Measurements from ENCODE around the gene TK2.
"Not testable (repeated sequence)": the region's sequence is repeated elsewhere in the genome, so short reads cannot be mapped to it uniquely, and the experiment has no call there.

The TK2 gene

DNA sequence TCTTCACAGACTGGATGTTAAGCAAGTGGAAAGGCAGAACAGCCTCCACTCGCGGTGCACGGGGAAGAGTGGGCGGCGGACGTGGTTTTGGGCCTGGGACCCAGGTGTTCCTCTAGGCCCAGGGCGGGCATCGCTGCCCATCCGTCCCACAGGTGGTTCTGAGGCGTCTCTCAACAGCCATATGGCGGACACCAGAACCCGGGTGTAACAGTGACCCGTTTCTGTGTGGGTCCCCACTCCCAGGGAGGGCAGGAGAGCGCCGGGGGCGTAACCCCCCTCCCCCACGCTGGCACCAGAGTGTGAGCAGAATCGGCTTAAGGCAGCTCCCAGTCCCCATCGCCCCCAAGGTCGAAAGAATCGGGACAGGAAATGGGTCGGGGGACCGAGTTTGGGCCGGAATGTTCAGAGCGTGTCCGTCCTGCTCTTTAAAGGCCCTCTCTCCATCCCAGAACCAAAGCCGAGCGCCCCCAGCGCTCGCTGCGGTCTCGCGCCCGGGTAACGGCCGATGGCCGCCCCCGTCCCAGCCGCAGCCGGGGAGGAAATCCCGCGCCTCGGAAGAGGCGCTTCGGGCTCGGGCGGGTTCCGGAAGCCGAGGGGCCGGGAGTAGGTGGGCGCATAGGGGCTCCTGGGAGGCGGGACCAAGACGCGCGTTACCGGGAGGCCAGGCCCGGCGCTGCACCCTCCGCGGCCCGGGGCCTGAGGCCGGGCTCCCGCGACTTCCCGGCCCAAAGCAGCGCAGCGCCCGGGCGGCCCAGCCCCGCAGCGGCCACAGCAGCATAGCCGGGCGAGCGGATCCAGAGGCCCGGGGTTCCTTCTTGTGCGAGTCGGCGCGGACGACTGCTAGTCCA is at the start of gene TK2:
TK2 (minus strand) TSS at position 839 of the 848 bp plus-strand sequence; CDS start at position 778, 61 bp downstream.
- peak within 1 kb of the TSS; percentile 82 for H3K4me3 Mint-ChIP-seq
- H3K4me1 Mint-ChIP-seq (ENCODE audit: low read depth) = peaks cover 51% of the 10 kb centered on the region
- H3K9me3 Mint-ChIP-seq = no peaks in the 10 kb centered on the region
- H3K27me3 Mint-ChIP-seq (ENCODE audit: low read depth) = peaks cover 3% of the 10 kb centered on the region
- H3K36me3 Mint-ChIP-seq (ENCODE audit: low read depth) = peaks cover 34% of the 10 kb centered on the region
- H3K27ac Mint-ChIP-seq = peak within 1 kb of the TSS; percentile 88

- H3K27ac Mint-ChIP-seq = peak overlapping the region; percentile 75
- peaks cover 39% of the 10 kb centered on the region for H3K4me1 Mint-ChIP-seq (ENCODE audit: low read depth)
- H3K36me3 Mint-ChIP-seq (ENCODE audit: low read depth) = peaks cover 6% of the 10 kb centered on the region
- peaks cover 12% of the 10 kb centered on the region for H3K9me3 Mint-ChIP-seq
- H3K4me3 Mint-ChIP-seq = no peak overlapping the region
- no peaks in the 10 kb centered on the region for H3K27me3 Mint-ChIP-seq (ENCODE audit: low read depth)
Measured at GRCh38 chr16:66598111-66598510, 48.2 kb upstream of the TK2 start.

DNA sequence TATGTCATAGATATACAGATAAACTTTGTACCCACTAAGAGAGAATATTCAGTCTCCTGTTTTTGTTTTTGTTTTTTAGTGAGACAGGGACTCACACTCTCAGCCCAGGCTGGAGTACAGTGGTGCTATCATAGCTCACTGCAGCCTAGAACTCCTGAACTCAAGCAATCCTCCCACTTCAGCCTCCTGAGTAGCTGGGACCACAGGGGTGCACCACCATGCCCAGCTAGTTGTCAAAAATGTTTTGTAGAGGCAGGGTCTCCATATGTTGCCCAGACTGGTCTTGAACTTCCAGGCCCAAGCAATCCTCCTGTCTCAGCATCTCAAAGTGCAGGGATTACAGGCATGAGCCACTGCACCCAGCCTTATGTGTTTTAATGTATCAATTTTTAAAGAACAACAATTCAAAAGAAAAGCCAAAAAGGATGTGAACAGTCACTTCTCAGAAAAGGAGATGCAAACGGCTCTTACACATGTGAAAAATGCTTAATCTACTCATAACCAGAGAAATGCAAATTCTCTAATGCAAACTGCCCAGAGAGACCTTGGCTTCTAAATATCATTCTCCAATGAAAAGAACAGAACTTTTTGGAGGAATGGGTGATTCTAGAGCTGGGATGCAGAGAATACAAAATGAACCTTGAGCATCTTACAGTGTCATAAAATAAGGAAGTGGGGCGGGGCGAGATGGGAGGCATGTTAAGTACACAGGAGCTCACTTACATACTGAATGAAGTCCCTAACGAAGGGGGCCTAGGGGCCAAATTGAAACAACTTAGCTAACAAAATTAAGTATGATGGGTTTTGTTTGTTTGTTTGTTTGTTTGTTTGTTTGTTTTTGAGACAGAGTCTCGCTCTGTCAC is 47.3 kb upstream of the TK2 start:
- Mint-ChIP-seq H3K27ac (peak overlapping the region; percentile 87), H3K4me3 (peak overlapping the region; percentile 57), H3K36me3 (ENCODE audit: low read depth) (peaks cover 6% of the 10 kb centered on the region), H3K9me3 (peaks cover 12% of the 10 kb centered on the region), H3K4me1 (ENCODE audit: low read depth) (peaks cover 35% of the 10 kb centered on the region), H3K27me3 (ENCODE audit: low read depth) (no peaks in the 10 kb centered on the region)

- H3K27ac Mint-ChIP-seq = peak overlapping the region; percentile 72
- not testable (repeated sequence) for H3K27me3 Mint-ChIP-seq (ENCODE audit: low read depth); H3K4me3 Mint-ChIP-seq; H3K36me3 Mint-ChIP-seq (ENCODE audit: low read depth)
- H3K9me3 Mint-ChIP-seq = peaks cover 12% of the 10 kb centered on the region
- peaks cover 37% of the 10 kb centered on the region for H3K4me1 Mint-ChIP-seq (ENCODE audit: low read depth)
Measured at GRCh38 chr16:66596559-66596958, 46.6 kb upstream of the TK2 start.

DNA sequence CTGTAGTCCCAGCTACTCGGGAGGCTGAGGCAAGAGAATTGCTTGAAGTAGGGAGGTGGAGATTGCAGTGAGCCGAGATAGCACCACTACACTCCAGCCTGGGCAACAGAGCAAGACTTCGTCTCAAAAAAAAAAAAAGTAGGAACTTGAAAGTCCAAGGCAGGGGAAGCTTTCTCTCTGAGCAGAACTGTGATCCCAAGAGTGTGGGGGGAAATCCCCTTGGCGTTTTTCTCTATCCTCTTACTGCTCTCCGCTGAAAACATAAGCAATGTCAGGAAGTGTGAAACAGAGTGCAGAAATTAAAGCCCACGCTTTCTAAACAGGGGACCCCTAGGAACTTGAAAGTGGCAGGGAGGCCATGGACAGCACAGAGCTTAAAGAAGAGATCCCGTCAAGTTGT is 44.8 kb upstream of the TK2 start:
- Mint-ChIP-seq H3K27me3 (ENCODE audit: low read depth) (peaks cover 3% of the 10 kb centered on the region), H3K4me3 (no peak overlapping the region), H3K36me3 (ENCODE audit: low read depth) (no peaks in the 10 kb centered on the region), H3K9me3 (peaks cover 5% of the 10 kb centered on the region), H3K27ac (no peak overlapping the region), H3K4me1 (ENCODE audit: low read depth) (peaks cover 38% of the 10 kb centered on the region)

GRCh38 chr16:66592814-66593213 is 42.9 kb upstream of the TK2 start:
- Mint-ChIP-seq H3K27me3 (ENCODE audit: low read depth) (peaks cover 3% of the 10 kb centered on the region), H3K36me3 (ENCODE audit: low read depth) (peaks cover 2% of the 10 kb centered on the region), H3K27ac (no peak overlapping the region), H3K4me3 (no peak overlapping the region), H3K9me3 (peaks cover 5% of the 10 kb centered on the region), H3K4me1 (ENCODE audit: low read depth) (peaks cover 42% of the 10 kb centered on the region)

- Mint-ChIP-seq H3K27ac (no peak overlapping the region), H3K4me3 (no peak overlapping the region), H3K9me3 (peaks cover 5% of the 10 kb centered on the region), H3K27me3 (ENCODE audit: low read depth) (peaks cover 3% of the 10 kb centered on the region), H3K4me1 (ENCODE audit: low read depth) (peaks cover 43% of the 10 kb centered on the region), H3K36me3 (ENCODE audit: low read depth) (peaks cover 5% of the 10 kb centered on the region)
Measured at GRCh38 chr16:66592241-66592640, 42.3 kb upstream of the TK2 start.

DNA sequence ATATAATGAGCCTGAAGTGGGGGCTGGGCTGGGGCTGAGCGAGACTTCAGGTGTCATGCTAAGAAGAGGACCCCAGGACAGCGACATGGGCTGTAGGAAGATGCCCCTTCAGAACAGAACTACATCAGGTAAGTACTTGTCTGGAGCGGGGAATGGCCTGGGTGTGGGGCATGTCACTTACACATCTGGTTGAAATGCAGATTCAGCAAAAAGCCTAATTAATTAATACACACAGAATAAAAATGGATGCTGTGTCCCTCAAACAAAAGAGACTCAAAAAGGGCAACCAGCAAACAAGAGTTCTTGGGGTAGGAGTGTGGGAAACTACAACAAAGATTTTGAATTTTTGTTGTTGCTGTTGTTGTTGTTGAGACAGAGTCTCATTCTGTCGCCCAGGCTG is 41.1 kb upstream of the TK2 start:
- H3K4me1 Mint-ChIP-seq (ENCODE audit: low read depth) = peaks cover 38% of the 10 kb centered on the region
- H3K4me3 Mint-ChIP-seq = peak overlapping the region; percentile 67
- peaks cover 3% of the 10 kb centered on the region for H3K27me3 Mint-ChIP-seq (ENCODE audit: low read depth)
- H3K9me3 Mint-ChIP-seq = peaks cover 5% of the 10 kb centered on the region
- H3K36me3 Mint-ChIP-seq (ENCODE audit: low read depth) = peaks cover 5% of the 10 kb centered on the region
- H3K27ac Mint-ChIP-seq = no peak overlapping the region

DNA sequence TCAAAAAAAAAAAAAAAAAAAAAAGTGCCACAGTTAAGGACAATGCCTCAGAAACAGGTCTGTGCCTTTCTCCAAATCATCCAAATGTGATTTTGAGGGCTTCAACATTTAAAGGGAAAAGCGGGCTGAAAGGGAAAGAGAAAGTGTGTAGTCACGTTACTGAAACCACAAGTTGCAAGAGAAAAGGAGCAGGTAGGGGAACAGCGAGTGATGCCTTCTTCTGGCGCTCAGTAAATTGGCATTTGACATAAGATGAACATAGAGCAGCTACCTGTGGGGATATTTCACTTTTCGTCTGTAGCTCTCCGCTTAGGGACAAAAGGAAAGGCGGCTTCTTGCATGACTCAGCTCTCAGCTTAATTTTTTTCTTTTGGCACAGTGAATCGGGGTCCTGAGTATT is 40.4 kb upstream of the TK2 start:
- Mint-ChIP-seq H3K4me1 (ENCODE audit: low read depth) (peaks cover 38% of the 10 kb centered on the region), H3K27ac (peak overlapping the region; percentile 47)

GRCh38 chr16:66588981-66589713 is 39.2 kb upstream of the TK2 start:
- H3K36me3 Mint-ChIP-seq (ENCODE audit: low read depth) = peaks cover 6% of the 10 kb centered on the region

More for the DNA sequence above, 40.4 kb upstream of the TK2 start:
- Mint-ChIP-seq H3K27me3 (ENCODE audit: low read depth) (peaks cover 3% of the 10 kb centered on the region), H3K36me3 (ENCODE audit: low read depth) (peaks cover 5% of the 10 kb centered on the region), H3K9me3 (peaks cover 5% of the 10 kb centered on the region), H3K4me3 (peak overlapping the region; percentile 67)

GRCh38 chr16:66587881-66588600 is 38.1 kb upstream of the TK2 start:
- Mint-ChIP-seq H3K4me3 (peak overlapping the region; percentile 12), H3K4me1 (ENCODE audit: low read depth) (peaks cover 34% of the 10 kb centered on the region), H3K27me3 (ENCODE audit: low read depth) (peaks cover 3% of the 10 kb centered on the region), H3K36me3 (ENCODE audit: low read depth) (peaks cover 6% of the 10 kb centered on the region), H3K27ac (no peak overlapping the region), H3K9me3 (no peaks in the 10 kb centered on the region)

More at GRCh38 chr16:66588981-66589713, 39.2 kb upstream of the TK2 start:
- peaks cover 3% of the 10 kb centered on the region for H3K27me3 Mint-ChIP-seq (ENCODE audit: low read depth)
- peaks cover 34% of the 10 kb centered on the region for H3K4me1 Mint-ChIP-seq (ENCODE audit: low read depth)
- H3K4me3 Mint-ChIP-seq = peak overlapping the region; percentile 73
- H3K27ac Mint-ChIP-seq = peak overlapping the region; percentile 63
- H3K9me3 Mint-ChIP-seq = peaks cover 5% of the 10 kb centered on the region

DNA sequence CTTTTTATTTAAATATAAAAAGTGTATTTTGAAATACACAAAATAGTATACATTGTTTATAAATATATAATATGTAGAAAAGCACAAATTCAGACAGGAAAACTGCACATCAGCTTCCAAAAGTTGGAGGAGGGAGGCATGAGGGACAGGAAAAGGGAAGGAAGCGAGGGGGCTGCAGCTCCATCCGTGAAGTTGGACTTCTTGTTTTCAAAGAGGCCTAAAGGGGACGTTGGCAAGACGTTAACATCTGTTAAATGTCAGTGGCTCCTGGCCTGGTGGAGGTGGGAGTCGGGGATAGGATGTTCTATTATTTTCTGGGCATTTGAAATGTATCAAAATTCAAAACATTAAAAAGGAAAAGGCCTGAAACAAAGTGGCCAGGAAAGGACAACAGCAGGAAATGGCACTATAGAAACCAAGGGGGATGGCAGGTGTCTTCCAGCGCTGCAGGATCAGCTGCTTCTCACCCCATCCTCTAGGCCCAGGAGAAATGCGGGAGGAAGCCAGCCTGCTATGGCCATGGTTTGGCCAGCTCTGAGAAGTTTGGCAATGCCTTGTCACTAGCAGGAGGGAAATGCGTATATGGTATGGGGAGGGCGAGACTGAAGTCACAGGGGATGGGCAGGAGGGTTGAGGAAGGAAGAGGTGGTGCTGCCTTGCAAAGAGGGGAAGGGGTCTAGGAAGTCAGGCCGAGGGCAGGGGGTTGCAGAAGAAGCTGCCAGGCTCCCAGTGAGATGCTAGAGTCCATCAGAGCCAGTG is 35.7 kb upstream of the TK2 start:
- Mint-ChIP-seq H3K9me3 (no peaks in the 10 kb centered on the region), H3K36me3 (ENCODE audit: low read depth) (peaks cover 16% of the 10 kb centered on the region)

GRCh38 chr16:66581246-66581952 is 31.5 kb upstream of the TK2 start:
- H3K27me3 Mint-ChIP-seq (ENCODE audit: low read depth) = peaks cover 37% of the 10 kb centered on the region
- H3K27ac Mint-ChIP-seq = no peak overlapping the region
- H3K4me3 Mint-ChIP-seq = no peak overlapping the region
- H3K36me3 Mint-ChIP-seq (ENCODE audit: low read depth) = peaks cover 32% of the 10 kb centered on the region
- H3K9me3 Mint-ChIP-seq = no peaks in the 10 kb centered on the region
- H3K4me1 Mint-ChIP-seq (ENCODE audit: low read depth) = peaks cover 12% of the 10 kb centered on the region

More for the DNA sequence above, 35.7 kb upstream of the TK2 start:
- Mint-ChIP-seq H3K27me3 (ENCODE audit: low read depth) (peaks cover 5% of the 10 kb centered on the region), H3K27ac (peak overlapping the region; percentile 32), H3K4me3 (no peak overlapping the region), H3K4me1 (ENCODE audit: low read depth) (peaks cover 35% of the 10 kb centered on the region)

Data from T-helper 1 cell treated with Interleukin-12 subunit alpha and Interleukin-12 subunit beta and Interleukin-4 antibody, amounts not matched to agents 30 μg/mL and 1 μg/mL, for 36 hours (primary cell).